HG03378 (cell line): ENCODE results near the gene NPC1L1.

Experiments
- ATAC-seq: cut with Tn5 transposase; IDR thresholded peaks from one replicate; pipeline ENCODE4 v1.9.1; 2021; ENCODE audit warnings: mild to moderate bottlenecking, moderate library complexity; ENCODE audit not compliant: unreplicated experiment

The NPC1L1 gene

DNA sequence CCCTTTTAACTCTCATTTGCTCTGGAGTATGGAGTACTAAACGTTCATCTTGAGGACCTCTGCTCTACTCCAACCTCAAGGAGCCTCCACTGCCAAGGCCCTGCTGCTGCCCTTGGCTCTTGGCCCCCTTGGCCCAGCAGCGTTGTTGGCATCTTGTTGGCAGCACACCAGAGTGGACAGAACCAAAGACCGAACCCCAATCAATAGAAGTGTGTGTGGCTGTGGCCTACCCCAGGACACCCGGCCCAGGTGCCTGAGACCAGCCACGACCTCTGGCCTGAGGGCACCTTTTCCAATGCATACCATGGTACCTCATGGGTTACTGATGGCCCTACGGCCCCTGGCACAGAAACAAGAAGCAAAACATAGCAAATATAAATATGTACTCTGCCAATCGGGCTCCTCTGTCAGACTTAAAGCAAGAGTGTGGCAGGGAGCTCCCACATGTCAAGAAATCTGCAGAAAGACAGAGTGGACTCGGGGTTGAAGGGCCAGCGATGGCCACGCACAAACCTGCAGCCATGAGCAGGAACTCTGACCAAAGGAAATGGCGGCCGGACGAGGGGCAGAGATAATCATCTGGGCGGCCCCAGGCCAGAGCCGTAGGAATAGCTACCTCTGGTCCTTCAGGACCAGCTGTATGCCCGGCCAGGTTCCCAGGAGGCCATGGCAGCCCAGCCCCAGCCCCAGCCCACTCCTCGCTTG, 2.9 kb downstream of the NPC1L1 start:
- ATAC-seq = no peak

DNA sequence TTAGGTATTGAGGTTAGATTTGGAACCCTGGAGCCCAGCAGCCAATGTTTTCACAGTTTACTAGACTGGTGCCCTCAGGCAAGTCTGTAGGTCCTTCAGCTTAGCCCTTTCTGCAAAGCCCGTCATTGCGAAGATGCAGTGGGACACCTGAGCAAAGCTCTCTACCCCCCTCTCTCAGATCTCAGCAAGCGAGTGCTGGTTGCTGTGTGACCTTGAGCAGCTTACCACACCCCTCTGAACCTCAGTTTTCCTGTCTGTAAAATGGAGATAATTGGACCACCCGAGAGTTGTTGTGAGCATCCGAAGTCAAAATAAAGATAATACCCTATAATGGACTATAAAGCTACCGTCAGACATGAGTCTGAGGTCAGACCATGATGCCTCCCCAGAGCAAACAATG, 3.7 kb downstream of the NPC1L1 start:
- ATAC-seq = no peak

DNA sequence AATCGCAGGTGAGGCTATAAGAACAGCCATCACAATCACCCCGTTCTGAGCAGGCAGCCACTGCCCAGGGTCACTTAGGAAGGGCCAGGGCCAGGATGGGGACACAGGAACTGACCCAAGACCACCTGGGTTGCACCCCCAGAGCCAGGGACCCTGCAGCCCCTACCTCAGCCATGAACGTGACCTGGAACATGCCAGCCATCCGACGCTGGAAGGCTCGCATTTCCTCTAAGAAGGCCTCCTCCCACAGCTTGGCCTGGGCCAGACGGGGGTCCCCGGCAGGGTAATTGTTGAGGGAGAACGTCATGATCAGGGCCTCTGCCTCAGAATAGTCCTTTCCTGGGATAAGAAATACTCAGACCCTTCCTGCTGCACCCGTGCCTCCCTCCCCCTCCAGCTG, 5.0 kb downstream of the NPC1L1 start:
- ATAC-seq = no peak

DNA sequence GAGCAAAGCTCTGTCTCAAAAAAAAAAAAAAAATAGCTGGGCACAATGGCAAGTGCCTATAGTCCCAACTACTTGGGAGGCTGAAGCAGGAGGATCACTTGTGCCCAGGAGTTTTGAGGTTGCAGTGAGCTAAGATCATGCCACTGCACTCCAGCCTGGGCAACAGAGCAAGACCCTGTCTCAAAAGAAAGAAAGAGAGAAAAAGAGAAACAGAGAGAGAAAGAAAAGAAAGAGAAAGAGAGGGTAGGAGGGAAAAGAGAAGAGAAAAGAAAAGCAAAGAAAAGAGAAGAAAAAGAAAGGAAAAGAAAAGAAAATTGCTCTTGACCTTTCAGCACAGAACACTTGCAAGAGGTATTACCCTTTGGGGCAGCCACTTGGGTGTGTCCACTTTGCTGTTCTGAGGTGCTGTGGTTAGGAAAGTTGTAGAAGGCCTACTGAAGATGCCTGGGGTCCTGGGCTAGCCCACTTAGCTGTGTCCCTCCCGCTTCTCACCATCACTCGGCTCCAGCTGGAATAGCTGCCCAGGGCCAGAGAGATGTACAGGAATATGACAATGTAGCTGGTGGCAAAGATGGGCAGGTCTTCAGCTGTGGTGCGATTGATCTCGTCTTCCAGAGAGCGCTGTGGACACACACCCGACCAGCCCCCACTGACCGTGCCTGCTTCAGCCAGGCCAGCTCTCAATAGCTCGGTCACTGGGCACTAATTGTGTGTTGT, 5.6 kb downstream of the NPC1L1 start:
- no peak for ATAC-seq

DNA sequence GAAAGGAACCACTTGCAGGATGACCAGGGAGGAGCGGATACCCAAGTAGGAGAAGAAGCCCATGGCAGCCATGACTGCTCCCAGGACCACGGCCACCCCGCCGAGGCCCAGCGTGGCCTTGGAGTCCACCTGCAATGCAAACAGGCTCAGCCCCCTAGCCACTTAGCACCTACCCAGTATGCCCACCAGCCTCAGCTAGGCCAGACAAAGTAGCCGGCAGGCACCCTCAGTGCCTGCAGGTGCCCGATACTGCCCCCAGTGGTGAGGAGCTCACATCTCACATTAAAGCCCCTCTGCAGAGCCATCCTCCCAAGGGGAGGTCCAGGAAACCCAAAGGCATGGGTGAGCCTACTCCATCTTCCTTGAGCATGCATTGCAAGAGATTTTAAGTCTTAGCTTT, 6.6 kb downstream of the NPC1L1 start:
- ATAC-seq = no peak

DNA sequence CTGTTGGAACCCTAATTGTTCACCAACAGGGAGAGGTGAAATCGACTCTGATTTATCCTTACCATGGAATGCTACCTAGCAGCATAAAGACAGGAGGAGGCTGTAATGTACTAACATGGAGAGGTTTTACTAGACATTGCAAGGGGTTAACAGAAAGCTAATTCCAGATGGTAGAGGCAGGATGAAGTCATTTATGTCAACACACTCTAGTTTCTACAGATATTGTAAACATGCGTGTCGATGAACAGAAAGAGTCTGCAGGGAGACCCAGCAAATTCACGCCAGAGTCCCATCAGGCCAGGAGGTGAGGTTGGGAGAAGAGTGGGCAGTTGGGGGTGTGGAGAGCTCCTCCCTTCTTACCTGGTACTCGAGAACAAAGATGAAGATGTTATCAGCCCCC, 7.0 kb downstream of the NPC1L1 start:
- no peak for ATAC-seq

DNA sequence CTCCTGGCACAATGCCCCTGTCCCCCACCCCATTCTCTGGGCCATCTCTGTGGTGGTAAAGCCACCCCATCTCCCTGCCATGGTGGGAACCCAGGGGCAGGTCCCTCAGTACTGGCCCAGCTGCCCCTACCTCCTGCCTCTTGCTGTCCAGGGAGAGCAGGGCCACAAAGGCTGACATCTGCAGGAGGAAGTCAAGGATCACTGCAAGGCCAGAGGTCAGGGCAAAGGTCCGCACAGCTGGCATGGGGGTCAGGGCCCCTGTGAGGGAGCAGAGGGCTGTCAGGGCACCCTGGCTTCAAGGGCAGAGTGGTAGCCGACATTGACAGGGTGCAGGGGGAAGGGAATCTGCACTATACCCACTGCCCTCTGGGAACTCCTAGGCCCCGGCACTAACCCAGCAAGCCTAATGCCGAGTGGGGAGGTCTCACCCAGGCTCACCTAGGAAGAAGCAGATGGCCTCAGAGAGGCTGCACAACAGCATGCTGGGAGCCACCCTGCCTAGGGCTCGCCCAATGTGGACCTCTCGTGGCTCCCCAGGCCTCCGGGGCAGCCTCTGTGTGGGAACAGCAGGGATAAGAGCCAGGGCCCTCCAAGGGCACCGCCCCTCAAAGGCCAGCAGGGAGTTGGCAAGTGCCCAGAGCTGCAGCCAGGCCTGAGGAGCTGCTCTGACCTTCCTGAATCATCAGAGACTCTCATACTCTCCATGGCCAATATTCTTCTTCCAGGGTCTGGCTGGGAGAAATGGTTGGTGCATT, 7.7 kb downstream of the NPC1L1 start:
- ATAC-seq = no peak

DNA sequence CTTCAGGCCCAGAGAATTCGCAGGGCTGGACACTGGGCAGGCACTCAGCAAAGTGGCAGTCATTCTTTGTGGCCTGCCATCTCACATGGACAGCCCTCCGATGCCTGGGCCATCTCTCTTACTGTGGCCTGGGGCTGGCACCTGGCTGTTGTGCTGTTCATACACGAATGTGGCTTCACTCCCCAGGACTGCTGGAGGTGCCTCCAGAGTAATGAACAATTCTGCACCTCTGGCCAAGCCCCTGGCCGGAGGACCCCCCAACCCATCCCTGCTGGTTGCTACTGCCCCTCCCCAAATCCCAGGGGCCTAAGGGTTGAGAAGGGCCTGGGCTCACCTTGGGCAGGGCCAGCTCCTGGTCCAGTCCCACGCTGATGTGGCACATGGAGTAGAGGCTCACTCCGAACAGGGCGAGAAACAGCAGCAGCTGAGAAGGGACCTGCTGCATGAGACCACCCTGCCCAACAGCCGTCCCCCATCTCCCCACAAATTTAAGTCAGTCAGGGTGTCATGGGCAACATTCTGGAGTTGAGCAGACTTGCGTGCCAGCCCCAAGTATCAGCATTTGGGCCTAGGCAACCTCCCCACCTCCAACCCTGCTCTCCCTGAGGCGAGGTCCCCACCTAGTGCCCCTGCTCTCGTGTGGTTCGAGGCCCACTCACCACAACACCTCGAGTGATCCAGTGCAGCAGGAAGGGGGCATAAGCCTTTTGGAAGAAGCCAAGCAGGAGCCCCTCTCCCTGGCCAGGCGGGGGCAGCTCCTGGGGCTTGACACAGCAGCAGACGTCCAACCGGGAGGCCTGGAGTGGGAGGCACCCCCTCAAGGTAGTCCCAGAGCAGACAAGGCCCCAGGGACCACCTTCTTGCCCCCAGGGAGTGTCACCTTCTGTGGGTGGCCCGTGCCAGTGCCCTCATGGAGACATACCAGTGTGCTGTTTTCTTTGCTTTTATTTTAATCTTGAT, 9.4 kb downstream of the NPC1L1 start:
- ATAC-seq = no peak

DNA sequence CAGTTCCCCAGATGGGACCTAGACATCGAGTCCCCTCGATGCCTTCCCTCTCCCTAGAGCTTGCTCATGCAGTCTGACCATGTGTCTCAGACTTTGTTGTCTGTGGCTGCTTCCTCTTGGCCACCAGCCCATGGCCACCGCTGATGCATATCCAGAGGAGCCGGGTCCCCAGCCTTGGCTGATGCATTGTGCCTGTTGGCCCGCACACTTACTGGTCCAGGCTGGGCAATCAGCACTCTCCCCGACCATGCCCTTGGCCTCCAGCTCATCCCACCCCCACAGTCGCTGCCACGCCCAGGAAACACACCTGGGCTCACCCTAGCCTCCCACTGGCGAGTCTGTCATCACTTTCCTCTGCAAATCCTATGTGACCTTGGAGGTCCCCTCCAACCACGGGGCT, 10.1 kb downstream of the NPC1L1 start:
- ATAC-seq = no peak

DNA sequence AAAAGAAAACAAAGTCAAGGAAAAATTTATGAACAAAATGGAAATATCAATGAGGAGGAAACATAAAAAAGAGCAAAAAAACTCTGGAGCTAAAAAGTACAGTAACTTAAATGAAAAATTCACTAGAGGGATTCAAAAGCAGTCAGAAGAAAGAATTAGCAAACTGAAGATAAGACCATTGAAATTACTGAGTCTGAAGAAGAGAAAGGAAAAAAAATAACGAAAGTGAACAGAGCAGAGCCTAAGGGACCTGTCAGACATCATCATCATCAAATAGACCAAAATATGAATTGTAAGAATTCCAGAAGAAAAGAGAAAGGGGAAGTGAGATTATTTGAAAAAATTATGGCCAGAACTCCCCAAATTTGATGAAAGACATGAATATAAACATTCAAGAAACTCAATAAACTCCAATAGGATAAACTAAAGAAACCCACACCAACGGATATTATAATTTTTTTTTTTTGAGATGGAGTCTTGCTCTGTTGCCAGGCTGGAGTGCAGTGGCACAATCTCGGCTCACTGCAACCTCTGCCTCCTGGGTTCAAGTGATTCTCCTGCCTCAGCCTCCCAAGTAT, 16.2 kb downstream of the NPC1L1 start:
- ATAC-seq = no peak

DNA sequence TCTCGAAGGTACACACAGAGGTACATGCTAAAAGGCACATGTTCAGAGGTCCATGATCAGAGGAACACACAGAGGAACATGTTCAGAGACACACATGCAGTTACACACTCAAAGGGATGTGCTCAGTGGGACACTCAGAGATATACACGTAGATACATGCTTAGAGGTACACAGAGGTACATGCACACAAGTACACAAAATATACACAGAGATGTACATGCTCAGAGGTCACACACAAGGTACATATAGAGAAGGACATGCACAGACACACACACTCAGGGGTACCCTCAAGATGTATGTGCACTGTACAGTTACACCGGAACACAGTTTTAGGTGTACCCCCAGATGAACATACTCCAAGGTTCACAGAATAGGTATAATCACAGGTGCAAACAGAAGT, 18.8 kb downstream of the NPC1L1 start:
- ATAC-seq = no peak

DNA sequence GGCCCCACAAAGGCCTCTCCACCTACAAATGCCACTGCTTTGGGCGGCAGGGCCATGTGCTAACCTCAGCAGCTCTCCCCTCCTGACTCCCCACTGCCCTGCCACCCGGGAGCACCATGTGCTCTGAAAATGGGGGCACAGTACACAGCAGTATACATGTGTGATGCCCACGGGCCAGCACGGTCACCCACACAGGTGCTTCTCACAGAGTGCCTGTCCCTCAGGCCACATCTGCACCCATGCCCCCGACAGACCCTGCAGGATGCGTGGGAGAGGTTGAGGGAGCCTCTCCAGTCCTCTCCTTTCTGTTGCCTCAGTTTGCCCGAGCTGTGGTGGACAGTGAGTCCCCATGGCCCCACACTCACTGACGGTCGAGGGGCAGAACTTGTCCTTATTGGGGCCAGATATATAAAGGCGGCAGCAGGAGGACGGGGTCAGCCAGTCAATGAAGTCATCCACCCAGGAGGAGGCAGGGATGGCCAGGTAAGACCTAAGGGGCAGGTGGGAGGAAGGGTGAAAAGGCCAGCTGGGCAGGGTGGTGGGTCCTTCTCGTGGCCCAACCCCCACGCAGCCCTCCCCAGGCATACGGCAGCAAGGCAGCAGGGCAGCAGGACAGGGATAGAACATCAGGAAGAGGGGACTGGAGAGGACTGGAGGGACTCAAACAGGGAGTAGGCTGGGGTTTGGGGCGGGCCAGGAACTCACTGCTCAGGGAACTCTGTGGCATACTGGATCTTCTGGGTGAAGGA, 19.6 kb downstream of the NPC1L1 start:
- ATAC-seq = no peak

DNA sequence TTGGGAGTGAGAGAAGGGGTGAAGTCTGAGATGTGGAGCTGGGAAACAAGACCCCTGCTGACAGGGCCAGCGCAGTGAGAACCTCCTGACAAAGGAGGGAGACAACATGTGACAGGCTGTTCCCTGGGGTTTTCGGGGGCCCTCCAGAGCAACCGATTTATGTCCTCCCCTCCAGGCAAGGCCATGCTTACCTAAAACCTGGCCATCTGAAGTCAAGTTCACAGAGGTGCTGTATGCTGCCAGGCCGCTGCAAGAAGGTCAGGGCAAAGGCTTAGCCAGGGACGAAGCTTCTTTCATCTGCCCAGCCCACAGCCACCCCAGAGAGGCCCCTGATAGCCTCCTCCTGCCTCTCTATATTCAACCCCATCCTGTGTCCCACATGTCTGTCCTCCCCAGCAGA, 20.6 kb downstream of the NPC1L1 start:
- ATAC-seq = no peak

DNA sequence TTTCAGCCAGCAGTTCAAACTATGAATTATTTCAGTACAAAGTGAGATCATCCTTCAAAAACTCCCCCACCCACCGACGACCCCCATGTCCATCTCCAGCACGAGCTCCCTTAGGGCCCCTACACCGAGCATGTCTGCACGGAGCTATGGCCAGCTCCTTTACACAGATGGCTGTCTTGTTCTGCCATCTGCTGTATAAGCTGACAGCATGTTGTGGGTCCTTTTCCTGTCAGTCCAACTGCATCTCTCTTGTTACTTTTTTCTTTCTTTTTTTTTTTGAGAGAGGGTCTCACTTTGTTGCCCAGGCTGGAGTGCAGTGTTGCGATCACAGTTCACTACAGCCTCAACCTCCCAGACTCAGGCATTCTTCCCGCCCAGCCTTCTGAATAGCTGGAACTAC, 21.6 kb downstream of the NPC1L1 start:
- no peak for ATAC-seq

DNA sequence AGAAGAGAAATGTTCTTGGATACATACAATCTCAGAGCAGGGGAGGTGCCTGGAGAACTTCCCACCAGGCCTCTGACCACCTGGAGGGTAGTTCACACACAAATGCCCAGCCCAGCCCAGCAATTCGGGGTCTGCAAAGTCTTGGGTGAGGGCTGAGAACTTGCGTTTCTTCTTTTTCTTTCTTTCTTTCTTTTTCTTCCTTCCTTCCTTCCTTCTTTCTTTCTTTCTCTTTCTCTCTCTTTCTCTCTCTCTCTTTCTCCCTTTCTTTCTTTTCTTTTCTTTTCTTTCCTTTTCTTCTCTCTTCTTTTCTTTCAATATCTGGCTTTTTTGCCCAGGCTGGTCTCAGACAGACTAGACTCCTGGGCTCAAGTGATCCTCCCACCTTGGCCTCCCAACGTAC, 22.4 kb downstream of the NPC1L1 start:
- ATAC-seq = no peak

DNA sequence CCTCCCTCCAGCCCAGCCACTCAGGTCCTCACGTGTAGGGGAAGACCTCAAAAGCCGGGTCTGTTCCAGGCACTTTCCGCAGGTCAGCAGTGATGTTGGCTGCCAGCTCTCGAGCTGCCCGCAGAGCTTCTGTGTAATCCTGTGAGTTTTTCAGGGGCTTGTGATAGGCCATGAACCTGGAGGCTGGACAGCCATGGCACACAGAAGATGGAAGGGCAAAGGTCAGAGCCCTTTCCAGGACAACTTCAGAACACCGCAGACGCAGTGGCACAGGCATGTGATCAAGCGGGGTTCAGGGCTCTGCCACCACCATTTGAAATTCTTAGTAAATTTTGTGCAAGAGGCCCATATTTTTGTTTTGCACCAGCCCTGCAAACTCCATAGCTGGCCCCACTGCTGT, 24.0 kb downstream of the NPC1L1 start:
- ATAC-seq = no peak

DNA sequence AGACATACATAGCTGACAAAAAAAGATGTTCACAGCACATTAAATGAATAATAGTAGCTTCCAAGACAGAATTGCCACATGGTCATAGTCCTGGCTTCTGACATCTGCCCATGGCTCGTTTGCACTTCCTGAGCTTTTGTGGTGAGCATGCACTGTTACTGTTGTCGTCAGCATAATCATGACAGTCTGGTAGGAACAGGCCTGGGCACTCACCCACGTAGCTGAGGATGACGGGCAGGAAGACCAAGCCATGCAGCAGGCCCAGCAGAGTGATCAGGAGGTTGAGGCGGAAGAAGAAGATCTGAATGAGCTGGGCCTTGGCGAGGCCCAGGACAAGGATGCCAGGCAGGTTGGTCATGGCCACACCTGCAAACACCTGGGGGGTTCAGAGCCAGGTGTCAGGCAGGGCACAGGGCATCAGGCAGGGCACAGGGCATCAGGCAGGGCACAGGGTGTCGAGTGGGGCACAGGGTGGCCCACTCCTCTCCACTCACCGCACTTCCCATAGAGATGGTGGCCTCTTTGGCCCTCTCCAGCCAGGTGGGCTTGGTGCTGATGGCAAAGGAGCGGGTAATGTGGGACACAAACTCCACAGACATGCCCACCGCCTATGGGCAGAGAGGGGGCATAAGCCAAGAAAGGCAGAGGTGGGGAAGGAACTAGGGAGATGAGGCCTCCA, 25.4 kb downstream of the NPC1L1 start:
- no peak for ATAC-seq

DNA sequence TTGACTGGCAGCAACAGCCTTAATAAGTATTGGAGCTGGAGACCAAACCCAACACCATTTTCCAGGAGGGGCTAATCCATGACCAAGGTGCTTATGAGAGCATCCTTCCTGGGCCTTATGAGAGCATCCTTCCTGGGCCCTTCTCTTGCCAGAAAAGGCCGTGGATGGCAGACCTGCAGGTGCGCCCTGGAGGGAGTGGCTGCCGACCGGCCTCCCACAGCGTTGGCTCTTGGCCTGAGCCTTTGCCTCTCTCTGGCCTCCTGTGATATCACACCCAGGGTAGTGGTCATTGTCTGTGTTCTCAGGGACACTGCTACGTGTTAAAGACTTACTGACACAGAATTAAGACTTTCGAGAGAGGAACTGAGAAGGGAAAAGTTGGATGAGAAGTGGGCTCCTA, 28.4 kb downstream of the NPC1L1 start:
- no peak for ATAC-seq

DNA sequence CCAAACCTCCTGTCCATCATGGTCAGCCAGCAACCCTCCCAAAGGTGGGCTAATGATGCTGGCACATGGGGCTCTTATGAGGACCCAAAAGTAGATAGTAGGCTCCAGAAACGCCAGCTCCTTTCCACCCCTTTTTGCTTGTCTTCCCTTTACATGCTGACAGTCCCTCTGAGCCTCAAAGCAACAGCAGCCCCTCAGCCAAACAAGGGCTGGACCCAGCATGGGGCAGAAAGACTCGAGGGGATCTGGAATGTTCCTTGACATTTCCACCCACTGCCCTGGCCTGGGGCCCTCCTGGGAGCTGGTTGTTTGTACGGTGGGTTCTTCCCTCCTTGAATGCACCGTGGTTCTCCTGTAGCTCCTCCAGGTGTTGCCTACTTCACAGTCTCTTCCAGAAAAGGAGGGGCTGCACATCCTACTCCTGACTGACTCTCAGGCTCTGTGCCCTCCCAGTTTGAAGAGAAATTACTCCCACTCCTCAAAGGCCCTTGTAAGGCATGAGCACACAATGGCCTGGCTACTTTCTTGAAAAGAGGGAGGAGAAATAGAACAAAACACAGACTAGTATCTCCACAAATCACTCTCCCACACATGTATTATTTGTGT, 29.2 kb downstream of the NPC1L1 start:
- ATAC-seq = no peak
